ENCODE measurements around the gene ATP2C2.

ATP2C2 gene

DNA sequence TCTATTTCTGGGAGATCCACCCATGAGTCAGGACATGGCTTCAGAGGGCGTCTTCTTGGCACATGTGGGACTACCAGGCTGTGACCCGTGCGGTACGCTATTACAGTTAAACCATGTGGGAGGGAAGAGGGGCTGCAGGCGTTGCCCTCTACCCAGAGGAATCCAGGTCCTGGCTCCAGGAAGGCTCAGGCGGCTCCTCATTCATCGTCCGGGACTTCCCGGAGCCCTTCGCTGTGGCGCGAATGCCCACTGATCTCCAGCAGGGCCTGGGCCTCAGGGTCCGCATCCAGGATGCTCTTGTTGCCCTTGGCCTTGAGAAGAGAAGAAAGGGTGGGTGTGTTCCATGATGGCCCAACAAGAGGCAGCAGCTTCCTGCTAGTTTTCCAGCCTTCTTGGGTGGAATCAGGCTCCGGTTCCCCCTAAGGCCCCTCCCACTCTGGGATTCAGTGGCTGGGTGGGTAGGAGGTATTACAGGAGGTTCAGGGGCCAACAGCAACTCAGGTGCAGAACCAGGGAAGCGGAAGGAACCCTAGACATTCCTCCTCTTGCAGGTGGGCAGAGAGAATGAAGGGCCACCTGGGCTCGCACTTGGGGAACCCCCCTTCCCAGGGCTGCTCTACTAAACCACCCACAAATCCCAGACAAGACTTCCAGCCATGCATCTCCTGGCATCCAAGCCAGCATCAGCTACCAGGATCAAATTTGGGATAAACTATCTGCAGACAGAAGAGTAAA lies 111.5 kb downstream of the ATP2C2 start:
- no peak for DNase-seq

DNA sequence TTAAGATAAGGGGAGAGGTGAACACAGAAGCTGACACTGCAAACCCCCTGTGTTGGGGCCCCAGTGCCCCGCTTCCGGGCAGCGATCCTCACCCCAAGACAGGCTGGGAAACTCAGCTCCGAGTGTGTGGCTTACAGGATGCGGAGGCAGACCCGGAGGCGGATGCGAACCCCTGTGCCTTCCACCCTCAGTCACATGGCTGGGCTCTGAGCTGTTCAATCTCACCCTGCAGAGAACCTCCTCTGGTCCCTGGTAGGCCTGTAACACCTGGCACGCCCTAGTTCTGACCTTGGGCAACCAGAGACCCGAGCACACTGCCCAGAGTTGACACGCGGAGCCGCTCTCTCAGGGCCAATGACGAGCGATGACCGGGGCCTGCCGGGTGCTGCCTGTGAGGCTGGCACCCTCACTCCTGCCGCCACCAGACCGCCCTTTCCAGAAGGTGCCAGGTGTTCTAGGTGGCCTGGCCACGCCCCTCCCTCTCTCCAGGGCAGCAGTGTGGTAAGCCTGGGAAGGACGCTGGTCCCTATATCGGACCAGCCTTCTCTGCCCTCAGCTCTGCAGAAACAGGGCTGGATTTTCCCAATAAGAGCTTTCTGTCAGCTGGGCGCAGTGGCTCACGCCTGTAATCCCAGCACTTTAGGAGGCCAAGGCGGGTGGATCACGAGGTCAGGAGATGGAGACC lies 112.9 kb downstream of the ATP2C2 start:
- no peak for DNase-seq

DNA sequence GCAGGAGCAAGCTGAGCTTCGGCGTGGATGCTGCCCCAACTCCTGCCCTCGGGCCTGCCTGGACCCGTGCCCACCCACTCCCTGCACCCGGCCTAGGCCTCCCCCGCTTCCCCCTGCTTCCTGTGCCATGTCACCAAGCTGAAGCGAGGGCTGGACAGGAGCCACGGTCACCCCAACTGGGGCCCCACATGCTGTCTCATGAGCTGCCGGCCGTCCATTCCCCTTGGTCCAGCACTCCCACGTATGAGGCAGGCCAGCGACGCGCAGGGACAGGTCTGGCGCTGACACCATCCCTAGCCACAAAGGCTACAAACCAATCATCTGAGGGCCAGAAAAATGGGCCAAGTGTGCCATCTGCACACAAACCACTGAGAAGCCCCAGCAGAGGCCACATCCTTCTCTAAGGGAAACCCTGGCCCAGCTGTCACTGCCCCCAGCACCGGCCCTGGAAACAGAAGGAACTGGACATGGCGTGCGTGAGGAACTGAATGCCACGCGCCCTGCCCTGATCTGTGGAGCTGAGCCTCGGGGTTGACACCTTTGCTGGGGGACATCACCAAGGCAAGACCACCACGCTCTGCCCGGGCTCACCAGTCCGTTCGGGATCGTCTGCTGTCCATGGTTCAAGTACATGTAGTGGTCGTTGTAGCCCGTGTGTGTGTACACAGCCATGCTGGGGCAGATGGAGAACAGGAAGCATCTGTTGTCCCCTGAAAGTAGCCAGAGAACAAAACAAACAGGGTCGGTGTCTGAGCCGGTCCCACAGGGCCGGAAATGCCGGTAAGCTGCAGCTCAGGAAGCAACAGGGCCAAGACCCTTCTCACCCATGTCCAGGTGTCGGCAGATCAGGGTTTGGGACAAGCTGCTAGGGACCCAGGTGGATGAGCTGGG lies 113.9 kb downstream of the ATP2C2 start:
- no peak for DNase-seq

DNA sequence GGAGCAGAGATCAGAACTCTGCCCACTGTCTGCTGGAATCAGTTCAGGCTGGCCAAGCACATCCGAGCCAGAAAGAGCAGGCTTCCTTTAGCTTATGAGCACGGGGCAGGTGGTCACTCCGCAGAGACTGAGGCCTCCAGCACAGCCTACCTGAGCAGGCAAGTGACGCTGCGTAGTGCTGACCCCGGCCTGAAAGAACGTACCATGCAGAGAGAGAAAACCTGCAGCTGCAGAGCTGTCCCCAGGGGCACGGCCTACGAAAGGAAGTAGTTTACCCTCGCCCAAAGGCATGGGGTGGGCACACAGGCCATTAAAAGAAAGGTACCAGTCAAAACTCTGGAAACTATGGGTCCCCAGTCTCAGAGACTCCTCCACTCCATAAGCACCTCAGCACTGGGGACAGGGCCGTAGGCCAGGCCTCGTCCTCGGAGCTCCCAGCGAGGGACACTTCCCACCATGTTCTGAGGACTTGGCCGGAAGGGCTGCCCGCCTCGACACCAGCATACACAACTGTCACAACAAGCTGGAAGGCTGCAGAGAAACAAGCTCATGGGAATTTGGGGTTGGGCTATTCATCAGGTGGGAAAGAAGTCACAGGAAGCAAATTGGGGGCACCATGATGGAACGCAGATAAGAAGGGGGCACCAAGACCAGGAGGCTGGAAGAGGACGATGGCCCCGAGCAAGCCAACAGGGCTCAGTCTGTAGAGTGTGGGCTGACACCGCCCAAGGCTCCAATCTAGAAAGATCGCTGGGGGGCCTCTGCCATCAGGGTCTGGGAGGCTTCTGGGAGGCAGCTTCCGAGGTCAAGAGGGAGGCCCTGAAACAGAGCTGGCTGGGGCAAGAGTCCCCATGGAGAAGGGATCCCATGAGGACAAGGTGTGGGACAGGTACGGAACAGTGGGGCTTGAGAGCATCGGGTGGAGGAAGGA lies 114.9 kb downstream of the ATP2C2 start:
- no peak for DNase-seq

DNA sequence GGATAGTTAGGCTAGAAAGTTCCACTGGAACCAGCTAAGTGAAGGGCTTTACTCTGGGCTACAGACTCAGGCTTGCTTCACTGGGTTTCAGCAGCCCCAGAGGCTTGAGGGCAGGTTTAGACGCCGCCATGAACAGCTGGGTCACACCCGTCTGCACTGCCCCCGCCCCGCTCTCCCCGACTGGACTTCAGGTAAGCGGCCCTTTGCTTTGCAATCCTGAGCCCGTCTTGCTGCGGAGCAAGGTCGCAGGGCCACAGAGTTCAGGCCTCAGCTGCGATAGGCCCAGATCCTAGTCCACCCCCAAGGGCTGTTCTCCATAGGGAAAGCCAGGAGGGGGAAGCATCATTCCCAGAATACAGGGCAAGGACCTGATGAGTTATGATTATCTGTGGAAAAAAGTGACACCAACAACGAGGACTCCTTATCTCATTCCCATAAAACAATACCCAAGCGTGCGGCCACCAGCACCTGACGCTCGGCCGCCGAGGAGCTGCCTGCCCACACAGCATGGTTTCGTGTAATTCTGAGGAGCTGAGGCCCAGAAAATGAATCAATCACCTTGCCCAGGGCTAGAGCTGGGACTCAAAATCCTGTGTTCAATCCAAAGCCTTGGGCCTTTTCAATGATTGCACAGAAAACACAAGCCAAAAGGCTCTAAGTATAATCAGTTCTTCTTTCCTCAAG lies 115.7 kb downstream of the ATP2C2 start:
- DNase-seq = no peak

DNA sequence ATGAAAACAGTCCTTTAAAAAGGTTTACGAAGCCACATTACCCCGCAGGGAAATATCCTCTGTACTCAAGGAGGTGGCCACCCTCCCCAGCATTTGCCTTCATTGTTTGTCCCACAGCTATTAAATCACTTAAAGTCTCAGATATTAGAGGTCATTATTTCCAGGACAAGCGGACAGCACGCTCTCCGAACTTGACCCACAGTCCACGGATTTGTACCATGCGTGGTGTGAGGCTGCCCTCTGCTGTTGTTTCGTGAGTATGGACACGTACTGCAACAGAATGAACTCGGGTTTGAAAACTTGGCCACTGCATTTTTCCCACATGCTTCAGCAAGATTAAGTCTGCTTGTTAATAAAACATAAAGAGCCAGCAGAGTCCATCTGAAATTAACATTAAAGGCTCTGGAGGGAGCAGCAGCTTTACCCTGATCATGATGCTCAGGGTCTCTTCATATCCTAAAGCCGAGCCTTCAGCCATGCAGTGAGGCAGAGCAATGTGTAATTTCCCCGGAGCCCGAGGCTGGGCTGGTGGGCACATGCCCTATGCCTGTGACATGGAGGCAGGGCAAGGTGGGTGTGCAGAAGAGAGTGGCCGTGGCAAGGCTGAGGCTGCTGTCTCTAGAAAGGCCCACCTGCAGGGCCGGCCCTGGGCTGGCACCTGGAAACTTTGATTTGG lies 116.4 kb downstream of the ATP2C2 start:
- no peak for DNase-seq

DNA sequence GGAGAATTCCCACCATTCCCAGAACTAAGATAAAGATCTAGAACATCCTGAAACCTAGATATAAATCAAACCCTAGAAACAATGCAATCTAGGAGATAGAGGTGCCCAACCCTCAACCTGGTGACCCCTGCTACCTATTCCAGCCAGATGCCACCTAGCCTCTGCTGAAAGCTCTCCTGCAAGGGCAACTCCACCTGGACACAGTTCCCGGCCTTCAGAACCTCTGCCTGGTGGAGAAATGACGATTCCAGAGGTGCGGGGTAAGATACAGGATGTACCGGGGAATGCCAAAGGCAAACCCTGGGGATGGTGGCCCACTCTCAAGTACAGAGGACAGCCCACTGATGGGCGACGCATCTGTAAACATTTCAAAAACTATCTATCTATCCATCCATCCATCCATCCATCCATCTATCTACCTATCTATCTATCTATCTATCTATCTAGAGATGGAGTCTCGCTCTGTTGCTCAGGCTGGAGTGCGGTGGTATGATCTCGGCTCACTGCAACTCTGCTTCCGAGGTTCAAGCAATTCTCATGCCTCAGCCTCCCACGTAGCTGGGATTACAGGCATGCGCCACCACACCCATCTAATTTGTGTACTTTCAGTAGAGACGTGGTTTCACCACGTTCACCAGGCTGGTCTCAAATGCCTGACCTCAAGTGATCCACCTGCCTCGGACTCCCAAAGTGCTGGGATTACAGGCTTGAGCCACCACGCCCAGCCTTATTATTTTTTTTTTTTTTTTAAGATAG lies 117.1 kb downstream of the ATP2C2 start:
- no peak for DNase-seq

DNA sequence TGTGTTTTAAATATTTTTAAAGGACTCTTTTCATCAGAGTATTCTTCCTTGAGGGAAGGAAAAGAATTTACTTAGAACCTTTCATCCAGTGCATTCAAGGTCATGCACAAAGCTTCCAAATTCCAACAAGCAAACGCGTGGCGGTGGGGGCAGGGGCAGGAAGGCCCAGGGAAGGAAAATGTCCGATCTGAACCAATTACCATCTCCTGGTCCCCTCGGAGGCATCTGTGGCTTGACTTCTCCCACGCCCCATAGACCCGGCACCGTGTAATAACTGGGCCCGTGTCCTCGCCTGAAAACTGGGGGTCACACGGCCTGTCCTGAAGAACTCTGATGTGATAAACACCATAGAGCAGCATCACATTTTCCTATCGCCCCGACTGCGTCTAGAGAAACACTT lies 117.8 kb downstream of the ATP2C2 start:
- no peak for DNase-seq

DNA sequence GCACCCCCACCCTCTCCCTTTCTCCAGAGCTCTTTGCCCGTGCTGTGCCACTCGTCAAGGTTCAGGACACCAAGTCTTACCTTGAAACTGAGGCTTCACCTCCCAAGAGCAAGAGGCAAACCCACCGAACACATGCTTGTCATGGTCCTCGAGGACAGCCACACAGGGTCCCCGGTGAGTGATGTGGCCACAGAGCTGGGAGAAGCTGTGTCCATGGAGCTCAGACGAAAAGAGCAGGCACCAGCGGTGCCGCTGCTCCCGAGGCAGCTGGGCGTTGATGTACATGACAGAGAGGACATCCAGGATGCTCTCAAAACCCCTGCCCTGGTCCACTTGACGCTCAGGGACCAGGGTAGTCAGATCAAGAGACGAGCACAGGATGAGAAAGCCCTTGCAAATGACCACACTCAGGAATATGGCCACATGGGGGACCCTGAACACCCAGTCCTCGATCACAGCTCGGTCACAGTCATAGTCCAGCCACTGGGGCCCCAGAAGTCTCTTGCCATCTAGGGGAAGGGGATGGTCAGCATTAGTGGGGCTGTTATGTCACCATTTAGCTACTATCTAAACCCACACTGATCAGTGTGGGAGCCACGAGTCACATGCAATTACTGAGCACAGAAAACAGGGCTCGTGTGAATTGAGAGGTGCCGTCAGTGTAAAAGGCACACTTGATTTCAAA lies 118.4 kb downstream of the ATP2C2 start:
- no peak for DNase-seq

DNA sequence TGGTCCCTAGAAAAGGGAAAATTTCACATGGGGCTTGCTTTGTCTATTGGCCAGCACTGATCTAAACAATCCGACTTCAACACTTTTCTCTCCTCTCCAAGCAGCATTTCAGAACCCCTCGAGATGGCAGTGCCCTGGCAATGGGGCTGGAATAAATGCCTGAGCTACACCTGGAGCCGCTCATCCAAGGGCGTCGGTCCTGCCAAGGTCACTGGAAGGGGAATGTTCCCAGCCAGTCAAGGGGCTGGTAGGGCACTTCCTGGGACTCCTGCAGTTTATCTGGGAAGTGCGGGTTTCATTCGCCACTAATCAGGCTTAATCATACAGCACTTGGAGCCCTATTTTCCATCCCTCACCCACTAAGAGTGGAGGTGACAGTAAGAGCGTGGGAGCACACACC lies 119.0 kb downstream of the ATP2C2 start:
- DNase-seq = no peak

DNA sequence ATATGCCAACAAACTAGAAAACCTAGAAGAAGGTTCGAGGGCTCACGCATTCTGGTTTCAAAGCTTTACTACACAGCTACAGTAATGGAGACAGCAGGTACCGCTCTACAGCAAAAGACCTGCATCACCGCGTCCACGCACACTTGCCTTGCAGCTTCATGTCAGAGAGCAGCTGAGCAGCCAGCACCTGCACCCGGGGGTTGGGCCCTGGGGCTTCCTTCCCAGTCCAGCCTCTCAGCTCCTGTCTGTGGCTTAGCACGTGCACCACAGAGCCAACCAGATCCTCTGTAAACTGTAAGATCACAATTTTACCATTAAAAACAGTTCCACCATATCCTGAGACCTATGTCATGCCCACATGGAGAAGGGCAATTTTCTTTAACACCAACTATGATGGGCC lies 120.8 kb downstream of the ATP2C2 start:
- no peak for DNase-seq

DNA sequence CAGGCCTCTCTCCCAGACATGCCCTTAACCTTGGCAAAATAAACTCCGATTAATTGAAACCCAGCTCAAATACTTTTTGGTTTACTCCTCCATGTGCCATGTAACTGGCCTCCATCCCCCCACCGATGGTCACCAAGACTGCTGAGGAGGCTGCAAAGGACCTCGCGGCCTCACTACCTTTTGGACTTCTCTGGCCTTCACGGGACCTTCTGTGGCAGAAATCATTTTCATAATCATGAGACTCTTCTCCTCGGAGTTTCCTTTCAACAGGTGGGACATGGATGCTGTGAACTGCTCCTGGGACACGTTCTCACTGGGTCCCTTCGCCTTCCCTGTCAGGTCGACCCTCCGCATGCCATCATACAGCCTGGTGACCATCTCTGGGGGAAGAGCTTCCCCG lies 127.2 kb downstream of the ATP2C2 start:
- no peak for DNase-seq

DNA sequence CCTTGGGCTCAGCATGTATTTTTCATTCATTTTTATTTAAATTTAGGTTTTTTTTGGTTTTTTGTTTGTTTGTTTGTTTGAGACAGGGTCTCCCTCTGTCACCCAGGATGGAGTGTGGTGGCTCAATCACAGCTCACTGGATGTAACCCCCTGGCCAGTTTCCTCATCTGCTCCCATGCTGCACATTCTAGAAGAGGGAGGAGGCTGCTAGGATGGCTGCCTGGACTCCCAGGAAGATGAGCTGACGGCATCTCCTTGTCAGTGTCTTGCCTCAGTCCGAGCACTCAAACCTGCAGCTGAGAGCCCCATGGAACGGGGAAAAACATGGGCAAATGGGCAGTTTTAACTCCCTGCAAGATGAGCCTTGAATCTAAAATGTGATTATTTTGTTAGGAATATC lies 128.7 kb downstream of the ATP2C2 start:
- DNase-seq = no peak

DNA sequence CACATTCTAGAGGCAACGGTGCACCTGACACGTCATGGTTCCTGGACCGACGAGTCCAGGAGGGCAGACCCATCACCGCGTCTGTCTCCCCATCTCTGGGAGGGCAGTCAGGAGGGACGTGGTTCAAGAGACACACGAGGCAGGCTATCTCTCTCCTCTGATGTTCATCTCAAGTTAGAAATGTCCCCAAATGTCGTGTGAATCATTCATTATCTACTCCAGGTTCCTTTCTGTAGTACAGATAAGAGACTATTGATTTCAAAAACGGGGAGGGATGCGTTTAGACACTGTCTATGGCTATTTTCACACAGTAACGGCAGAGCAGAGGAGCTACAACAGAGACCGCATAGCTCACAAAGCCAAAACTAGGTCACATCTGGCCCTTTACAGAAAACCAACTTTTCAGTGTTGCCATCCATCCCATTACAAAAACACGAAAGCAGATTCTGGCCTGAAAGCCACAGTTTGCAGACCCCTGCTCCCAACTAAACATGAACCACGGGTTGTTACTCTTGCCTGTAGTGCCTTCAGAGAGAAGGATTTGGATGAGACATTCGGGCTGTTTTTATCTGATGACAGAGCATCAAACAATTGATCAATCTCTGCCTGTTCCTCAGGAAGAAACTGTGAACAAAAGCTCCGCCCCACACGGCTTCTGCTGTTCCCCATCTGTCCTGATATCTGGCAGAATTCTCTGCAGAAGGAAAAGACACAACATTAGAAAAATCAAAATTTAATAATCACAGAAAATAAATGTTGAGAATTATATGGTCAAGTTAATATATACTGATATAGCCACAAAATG lies 129.3 kb downstream of the ATP2C2 start:
- DNase-seq = no peak

DNA sequence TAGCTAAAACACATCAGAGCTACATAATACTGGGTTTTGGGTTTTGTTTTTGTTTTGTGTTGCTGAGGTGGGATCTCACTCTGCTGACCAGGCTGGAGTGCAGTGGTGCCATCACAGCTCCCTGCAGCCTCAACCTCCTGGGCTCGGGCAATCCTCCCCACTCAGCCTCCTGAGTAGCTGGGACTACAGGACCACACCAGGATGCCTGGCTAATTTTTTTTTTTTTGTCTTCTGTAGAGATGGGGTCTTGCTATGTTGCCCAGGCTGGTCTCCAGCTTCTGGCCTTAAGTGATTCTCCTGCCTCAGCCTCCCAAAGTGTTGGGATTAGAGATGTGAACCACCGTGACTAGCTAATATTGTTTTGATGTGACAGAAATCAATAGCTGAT lies 129.9 kb downstream of the ATP2C2 start:
- DNase-seq = no peak

DNA sequence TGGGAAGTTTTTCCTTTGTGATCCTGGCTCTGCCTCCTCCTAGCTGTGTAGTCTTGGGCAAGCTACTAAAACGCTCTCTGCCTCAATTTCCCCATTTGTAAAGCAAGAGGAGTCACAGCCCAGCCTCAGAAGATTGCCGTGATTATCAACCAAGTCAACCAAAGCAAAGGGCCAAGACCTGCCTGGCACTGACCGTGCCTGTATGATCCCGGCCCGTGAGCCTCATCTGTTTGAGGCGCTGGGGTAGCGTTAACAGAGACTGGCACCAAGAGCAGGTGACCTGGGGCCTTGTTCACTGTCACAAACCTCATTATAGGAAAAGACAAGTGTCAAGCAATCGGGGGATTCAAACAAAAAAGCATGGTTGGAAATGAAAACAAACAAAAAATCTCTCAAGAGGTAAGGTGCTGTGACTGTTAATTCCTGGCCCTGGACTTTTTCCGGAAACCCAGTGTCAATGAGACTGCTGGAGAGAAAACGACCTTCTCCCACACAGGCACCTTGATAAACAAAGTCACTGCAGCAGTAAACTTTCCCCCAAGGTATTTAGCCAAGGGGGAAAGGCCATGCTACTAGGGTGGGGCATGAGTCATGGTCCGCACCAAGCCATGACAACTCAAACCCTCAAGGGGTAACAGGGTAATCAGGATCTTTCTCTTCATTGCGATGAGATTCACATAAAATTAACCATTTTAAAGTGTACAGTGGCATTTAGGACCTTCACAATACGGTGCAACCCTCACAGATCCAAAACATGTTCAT lies 130.7 kb downstream of the ATP2C2 start:
- no peak for DNase-seq

DNA sequence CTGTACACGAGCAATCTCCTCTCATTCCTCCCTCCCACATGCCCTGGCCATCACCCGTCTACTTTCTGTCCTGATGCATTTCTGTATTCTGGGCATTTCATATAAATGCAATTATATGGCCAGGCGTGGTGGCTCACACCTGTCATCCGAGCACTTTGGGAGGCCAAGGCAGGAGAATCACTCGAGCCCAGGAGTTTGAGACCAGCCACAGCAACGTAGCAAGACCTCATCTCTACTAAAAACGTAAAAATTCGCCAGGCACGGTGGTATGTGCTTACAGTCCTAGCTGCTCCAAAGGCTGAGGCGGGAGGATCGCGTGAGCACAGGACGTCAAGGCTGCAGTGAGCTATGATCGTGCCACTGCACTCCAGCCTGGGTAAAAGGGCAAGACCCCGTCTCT lies 131.3 kb downstream of the ATP2C2 start:
- no peak for DNase-seq

DNA sequence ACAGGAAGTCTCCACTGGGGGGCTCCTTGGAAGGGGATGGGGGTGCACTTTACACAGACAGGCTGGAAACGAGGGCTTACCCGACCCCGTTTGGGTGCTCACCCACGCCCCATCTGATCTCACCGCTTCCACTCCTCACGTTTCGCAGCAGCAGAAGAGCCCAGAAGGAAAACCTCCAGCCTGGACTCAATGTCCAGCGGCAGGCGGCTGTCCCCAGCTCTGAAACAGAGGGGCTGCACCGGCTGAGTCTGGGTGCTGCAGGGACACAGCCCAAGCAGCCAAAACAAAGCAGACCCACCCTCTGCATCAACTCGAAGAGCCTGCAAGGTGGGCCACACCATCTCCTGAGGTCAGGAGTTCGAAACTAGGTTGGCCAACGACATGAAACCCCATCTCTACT lies 132.2 kb downstream of the ATP2C2 start:
- DNase-seq = no peak
